NOMO-1 (cell line): Measurements from ENCODE around the gene CRBN.

Experiments
- DNase-seq, 2 experiments: peaks; one replicate each; lab custom pipeline; 2025; ENCODE audit not compliant: unreplicated experiment in 2 of 2; lab: John Stamatoyannopoulos, UW

CRBN gene

GRCh38 chr3:3172627-3173026 is 6.9 kb downstream of the CRBN start:
- DNase-seq = no peak

GRCh38 chr3:3170998-3171397 is 8.5 kb downstream of the CRBN start:
- peak in 1 of 2 experiments; percentile 22 for DNase-seq

GRCh38 chr3:3165650-3166049 is 13.8 kb downstream of the CRBN start:
- no peak for DNase-seq

- no peak for DNase-seq
Observed at GRCh38 chr3:3165241-3165640, 14.2 kb downstream of the CRBN start.

GRCh38 chr3:3160826-3161225 is 18.7 kb downstream of the CRBN start:
- DNase-seq = no peak

GRCh38 chr3:3157484-3157883 is 22.0 kb downstream of the CRBN start:
- no peak for DNase-seq

- DNase-seq = no peak
Observed at GRCh38 chr3:3154879-3155610, 24.4 kb downstream of the CRBN start.

- no peak for DNase-seq
Observed at GRCh38 chr3:3151513-3151912, 28.0 kb downstream of the CRBN start.

- no peak for DNase-seq
Observed at GRCh38 chr3:3149560-3149959, 29.9 kb downstream of the CRBN start.

- DNase-seq = no peak
Observed at GRCh38 chr3:3145831-3146230, 33.7 kb downstream of the CRBN start.

GRCh38 chr3:3141939-3142338 is 37.6 kb downstream of the CRBN start:
- no peak for DNase-seq

- DNase-seq = no peak
Observed at GRCh38 chr3:3137526-3137925, 42.0 kb downstream of the CRBN start.

GRCh38 chr3:3134750-3135448 is 44.6 kb downstream of the CRBN start:
- no peak for DNase-seq

GRCh38 chr3:3133500-3133899 is 46.0 kb downstream of the CRBN start:
- no peak for DNase-seq

GRCh38 chr3:3129579-3129978 is 49.9 kb downstream of the CRBN start:
- no peak for DNase-seq

- peak; percentile 5 to 11 for DNase-seq
Observed at GRCh38 chr3:3127432-3128010, 52.0 kb downstream of the CRBN start.

GRCh38 chr3:3126477-3127431 is 52.7 kb downstream of the CRBN start, which contains the start of gene TRNT1:
Gene TRNT1 (plus strand): TSS chr3:3126940. CDS start chr3:3129041, 2,101 bp downstream.
- DNase-seq = peak; percentile 89 to 90

GRCh38 chr3:3125977-3126376 is 53.5 kb downstream of the CRBN start:
- DNase-seq = no peak

GRCh38 chr3:3119393-3119851 is 60.1 kb downstream of the CRBN start:
- DNase-seq = no peak

- no peak for DNase-seq
Observed at GRCh38 chr3:3117651-3118050, 61.8 kb downstream of the CRBN start.
